HEK293T (cell line): Measurements from ENCODE around the gene WDR89.

ENCODE experiments used
- BHLHE40 ChIP-seq: fragments of 450-650 bp; IDR thresholded peaks from 2 replicates; pipeline ENCODE4 v1.6.1; 2016; ENCODE audit warnings: mild to moderate bottlenecking, moderate library complexity, borderline replicate concordance
- ELF4 ChIP-seq: fragments of 450-650 bp; IDR thresholded peaks from 2 replicates; pipeline ENCODE4 v1.6.1; 2017; ENCODE audit warnings: antibody characterized with exemption
- FOXA1 ChIP-seq: fragments of 450-650 bp; IDR thresholded peaks from 2 replicates; pipeline ENCODE4 v1.6.1; 2016; ENCODE audit warnings: mild to moderate bottlenecking
- L3MBTL2 ChIP-seq: fragments of 450-650 bp; conservative IDR thresholded peaks from 2 replicates; pipeline ENCODE4 v1.6.1; 2016; ENCODE audit warnings: mild to moderate bottlenecking

GRCh38 chr14:63551332-63551731 lies 90.3 kb downstream of the WDR89 start:
- TF ChIP-seq FOXA1 (no peak), ELF4 (no peak), BHLHE40 (no peak), L3MBTL2 (no peak)
